HG03571 (cell line): ENCODE measurements around the gene TAF5L.

Source experiments
- ATAC-seq: cut with Tn5 transposase; IDR thresholded peaks from one replicate; pipeline ENCODE4 v1.9.1; 2021; ENCODE audit not compliant: unreplicated experiment

Gene TAF5L

GRCh38 chr1:229625915-229626831 lies at the start of gene TAF5L, which contains the start of gene URB2:
TSS of gene TAF5L (minus strand) at chr1:229626122. CDS start at chr1:229614482, 11,640 bp downstream.
TSS of gene URB2 (plus strand) at chr1:229626247. CDS start at chr1:229627634, 1,387 bp downstream.
- ATAC-seq: peak; percentile 83

GRCh38 chr1:229675396-229675795 lies 49.5 kb upstream of the TAF5L start:
- no peak for ATAC-seq

GRCh38 chr1:229674042-229674441 lies 48.1 kb upstream of the TAF5L start:
- ATAC-seq: no peak

- ATAC-seq: no peak
Observed at GRCh38 chr1:229672246-229672645, 46.3 kb upstream of the TAF5L start.

GRCh38 chr1:229671310-229671709 lies 45.4 kb upstream of the TAF5L start:
- ATAC-seq: no peak

DNA sequence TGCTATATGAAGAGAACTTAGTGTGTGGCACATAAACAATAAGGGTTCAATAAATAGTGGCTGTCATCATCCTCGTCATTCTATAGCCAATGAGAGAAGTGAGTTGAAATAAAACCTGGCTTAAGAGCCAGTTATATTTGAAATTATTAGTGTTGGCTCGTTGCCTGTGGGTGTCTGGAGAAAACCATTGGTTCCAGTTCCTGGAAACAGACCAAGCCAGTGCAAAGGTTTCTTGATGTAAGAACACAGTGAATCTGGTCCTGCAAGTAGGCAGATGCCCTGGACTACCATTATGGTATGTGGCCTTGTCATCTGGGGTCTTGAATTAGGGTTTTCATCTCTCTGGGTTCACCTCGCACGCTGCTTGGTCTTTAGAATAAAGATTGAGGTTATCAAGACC lies 43.4 kb upstream of the TAF5L start:
- ATAC-seq: no peak

GRCh38 chr1:229666585-229666984 lies 40.7 kb upstream of the TAF5L start:
- ATAC-seq: no peak

GRCh38 chr1:229665912-229666558 lies 40.1 kb upstream of the TAF5L start:
- ATAC-seq: no peak

- peak; percentile 50 for ATAC-seq
Observed at GRCh38 chr1:229664133-229664689, 38.3 kb upstream of the TAF5L start.

- no peak for ATAC-seq
Observed at GRCh38 chr1:229661897-229662296, 36.0 kb upstream of the TAF5L start.

GRCh38 chr1:229661022-229661877 lies 35.3 kb upstream of the TAF5L start:
- ATAC-seq: peak; percentile 74

DNA sequence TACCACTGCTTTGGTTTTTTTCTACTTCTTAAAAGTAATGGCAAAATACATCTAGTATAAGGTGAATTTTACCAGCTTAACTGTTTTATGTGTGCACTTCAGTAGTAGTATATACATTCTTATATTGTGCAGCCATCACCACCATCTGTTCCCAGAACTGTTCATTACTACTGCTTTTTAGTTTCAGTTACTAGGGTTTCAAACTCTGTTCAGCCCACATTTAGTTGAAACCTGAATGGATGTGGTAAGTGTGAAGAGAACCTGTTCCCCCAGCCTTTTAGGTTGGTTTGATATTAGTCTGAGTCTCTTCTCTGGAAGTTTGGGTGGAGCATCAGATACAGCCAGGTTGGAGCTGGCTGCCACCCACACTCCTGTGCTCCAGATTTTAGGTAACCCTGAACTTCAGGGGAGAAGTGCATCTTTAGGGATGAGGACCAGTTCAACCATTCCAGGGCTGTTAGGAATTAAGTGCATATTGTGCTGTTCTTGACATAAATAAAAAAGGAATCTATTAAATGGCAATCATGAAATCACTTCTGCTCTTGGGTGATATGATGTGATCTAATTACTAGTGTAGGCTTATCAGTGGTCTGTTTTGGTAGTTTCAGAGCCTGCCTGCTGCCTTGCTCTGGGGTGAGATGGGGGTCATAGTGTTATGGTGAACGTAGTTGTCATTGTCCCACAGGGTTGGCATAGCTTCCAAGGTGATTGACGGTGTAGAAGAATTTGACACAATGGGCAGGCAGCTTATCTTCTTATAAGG lies 32.3 kb upstream of the TAF5L start:
- no peak for ATAC-seq

DNA sequence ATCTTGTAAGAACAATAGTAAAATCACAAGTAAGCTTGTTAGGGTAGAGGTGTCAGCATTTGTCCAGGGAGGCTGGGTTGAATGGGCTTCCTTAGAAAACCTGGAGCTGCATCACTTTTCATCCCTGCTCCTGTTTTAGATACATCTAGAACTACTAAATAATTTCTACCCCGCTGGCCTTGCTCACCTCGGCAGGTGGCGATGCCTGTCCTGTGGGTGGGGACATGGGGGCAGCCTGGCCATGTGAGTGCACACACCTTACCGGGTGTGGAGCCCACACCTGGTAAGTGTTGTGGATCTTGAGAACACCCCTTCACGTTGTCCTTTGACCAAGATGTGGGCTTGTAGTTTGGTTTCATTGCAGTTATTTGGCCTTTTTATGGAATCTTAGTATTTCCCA lies 29.9 kb upstream of the TAF5L start:
- ATAC-seq: no peak

- no peak for ATAC-seq
Observed at GRCh38 chr1:229653420-229653819, 27.5 kb upstream of the TAF5L start.

- ATAC-seq: no peak
Observed at GRCh38 chr1:229651546-229651945, 25.6 kb upstream of the TAF5L start.

DNA sequence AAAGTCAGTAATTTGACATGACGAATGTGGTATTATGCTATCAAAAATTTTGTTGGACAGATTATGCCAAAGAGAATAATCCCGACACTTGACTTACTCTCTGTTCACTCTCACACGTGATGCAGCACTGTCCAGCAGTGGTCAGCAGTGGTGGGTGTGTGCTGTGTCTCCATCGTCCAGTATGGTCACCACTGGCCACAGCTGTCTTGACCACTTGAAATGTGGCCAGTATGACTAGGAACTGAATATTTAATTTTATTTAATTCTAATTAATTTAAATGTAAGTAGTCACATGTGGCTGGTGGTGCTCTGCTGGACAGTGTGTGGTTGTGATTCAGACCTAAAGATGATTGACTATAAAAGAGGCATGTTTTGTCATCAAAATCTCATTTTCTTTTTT lies 24.1 kb upstream of the TAF5L start:
- ATAC-seq: no peak

- no peak for ATAC-seq
Observed at GRCh38 chr1:229648406-229648805, 22.5 kb upstream of the TAF5L start.

GRCh38 chr1:229645324-229645993 lies 19.5 kb upstream of the TAF5L start:
- ATAC-seq: no peak

GRCh38 chr1:229643996-229644745 lies 18.2 kb upstream of the TAF5L start:
- peak; percentile 71 for ATAC-seq
